ENCODE measurements around the gene GNAT2.

Gene GNAT2

GRCh38 chr1:109618661-109619575 is 498 bp downstream of the GNAT2 start:
- H3K4me3 ChIP-seq (ENCODE audit: low read depth, low read length): peak overlapping the region; percentile 99
- no peak for DNase-seq (ENCODE audit: low read depth)

- H3K4me3 ChIP-seq (ENCODE audit: low read depth, low read length): no peak overlapping the region
- peak; percentile 91 for DNase-seq (ENCODE audit: low read depth)
Observed at GRCh38 chr1:109617291-109617801, 2.1 kb downstream of the GNAT2 start.

DNA sequence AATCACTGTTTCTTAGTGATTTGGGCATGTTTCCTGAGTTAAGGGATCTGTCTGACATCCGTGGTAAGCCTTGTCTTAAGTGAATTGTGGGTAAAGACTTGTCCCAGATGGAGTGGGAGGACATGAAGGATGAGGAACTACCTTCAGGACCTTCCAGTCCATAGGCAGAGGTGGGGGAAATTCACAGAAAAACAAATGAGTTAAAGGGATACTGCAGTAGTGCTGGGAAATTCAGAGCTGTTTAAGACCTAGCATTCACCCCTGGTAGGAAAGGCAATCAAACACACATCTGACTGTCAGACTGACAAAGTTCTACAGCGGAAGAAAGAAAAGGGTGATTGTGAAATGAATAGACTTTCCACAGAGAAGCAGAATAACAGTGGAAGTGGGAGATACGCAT is 3.0 kb downstream of the GNAT2 start:
- DNase-seq (ENCODE audit: low read depth): no peak
- no peak overlapping the region for H3K4me3 ChIP-seq (ENCODE audit: low read depth, low read length)

DNA sequence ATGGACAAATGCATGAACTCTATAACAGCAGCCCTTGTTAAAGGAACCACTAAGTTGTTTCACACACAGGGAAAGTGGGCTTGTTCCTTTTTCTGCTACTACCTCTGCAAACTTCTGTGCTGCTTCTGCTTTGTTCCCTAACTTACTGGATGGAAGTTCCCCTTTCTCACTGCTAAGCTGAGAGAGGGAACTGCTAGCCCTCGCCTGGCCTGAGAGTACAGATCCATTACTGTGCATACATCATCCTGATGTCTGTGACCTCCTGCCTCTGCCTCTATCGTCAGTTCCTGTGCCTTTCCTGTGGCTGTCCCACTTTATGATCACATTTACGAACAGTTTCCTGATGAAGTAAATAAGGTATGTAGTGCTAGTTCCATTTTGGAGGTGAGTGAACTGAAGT is 3.5 kb downstream of the GNAT2 start:
- no peak for DNase-seq (ENCODE audit: low read depth)
- no peak overlapping the region for H3K4me3 ChIP-seq (ENCODE audit: low read depth, low read length)

DNA sequence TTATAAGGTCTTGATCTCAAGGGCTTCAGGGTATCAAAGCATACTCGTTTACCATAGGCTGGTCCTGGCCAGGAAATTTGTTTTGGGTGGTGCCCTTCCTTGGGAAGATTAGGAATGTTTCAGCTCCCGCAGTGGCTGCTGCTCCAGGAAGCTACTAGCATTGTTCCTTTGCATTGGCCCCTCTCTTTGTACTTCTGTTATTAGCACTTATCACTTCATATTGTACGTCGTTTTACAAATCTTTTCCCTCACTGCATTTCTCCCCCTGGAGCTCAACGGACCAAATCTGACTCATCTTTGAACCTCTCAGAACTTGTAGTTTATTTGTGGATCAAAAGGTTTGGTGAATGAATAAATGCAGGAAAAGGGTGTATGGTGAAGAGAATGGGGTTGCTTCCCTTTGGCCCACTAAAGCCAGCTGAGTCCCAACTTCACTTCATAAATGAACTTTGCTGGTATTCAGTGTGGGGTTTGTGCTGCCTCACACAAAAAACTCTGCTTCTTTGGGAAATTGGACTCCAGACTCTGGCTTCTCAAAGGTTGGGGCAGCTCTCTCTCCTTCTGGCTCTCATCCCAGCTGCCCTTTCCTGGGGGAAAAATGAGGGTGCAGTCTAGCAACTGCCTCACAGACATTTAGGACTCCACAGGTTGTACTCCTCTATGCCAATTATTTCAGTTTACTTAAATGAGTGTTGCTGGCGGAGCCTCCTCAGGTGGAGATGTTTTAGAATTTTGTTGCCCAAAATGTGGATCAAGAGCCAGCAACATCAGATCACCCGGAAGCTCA is 5.9 kb downstream of the GNAT2 start:
- DNase-seq (ENCODE audit: low read depth): no peak
- no peak overlapping the region for H3K4me3 ChIP-seq (ENCODE audit: low read depth, low read length)

DNA sequence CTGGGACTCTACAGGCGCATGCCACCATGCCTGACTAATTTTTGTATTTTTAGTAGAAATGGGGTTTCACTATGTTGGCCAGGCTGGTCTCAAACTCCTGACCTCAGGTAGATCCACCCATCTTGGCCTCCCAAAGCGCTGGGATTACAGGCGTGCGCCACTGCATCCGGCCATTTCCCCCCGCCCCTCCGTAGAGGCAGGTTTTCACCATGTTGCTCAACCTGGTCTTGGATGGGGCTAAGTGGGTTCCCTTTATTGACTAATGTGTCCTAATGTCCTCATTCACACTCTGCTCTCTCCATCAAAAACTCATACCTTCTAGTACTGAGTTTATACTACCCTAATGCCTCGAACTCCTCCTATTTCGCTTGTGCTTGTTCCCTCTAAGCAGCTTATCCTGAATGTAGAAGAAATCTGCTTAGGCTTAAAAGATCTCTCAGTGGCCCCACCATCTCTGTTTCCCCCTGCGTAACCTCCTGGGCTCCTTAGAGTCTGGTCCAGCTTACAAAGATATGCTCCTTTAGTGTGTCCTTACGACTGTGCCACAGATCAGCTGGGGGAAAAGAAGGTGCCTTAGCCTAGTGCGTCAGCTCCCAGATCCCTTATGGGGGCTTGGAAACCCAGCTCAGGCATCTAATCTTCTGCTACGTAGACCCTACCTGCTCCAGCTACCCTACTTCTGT is 8.0 kb downstream of the GNAT2 start:
- H3K4me3 ChIP-seq (ENCODE audit: low read depth, low read length): no peak overlapping the region
- no peak for DNase-seq (ENCODE audit: low read depth)

GRCh38 chr1:109610609-109611307 is 8.7 kb downstream of the GNAT2 start:
- DNase-seq (ENCODE audit: low read depth): no peak

GRCh38 chr1:109609881-109610280 is 9.5 kb downstream of the GNAT2 start:
- DNase-seq (ENCODE audit: low read depth): no peak
- H3K4me3 ChIP-seq (ENCODE audit: low read depth, low read length): no peak overlapping the region

More at GRCh38 chr1:109610609-109611307, 8.7 kb downstream of the GNAT2 start:
- H3K4me3 ChIP-seq (ENCODE audit: low read depth, low read length): no peak overlapping the region

DNA sequence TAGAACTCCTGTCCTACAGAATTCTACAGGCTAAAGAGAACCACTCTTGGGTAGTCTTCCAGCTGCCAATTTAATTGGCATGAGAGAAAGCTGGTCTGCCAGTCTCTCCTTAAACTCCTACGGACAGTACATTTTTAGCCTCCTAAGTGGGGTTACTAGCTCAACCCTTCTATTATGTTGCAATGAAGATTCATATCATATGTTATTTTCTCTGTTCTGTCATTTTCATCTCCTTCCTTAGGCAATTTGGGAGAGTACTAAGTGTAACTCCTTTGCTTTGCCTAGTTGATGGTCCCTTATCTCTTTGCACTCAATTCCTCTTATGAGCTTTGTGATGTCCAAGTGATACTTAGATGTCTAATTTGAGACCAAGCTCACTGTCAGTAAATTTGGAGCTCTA is 14.0 kb downstream of the GNAT2 start:
- H3K4me3 ChIP-seq (ENCODE audit: low read depth, low read length): no peak overlapping the region
- DNase-seq (ENCODE audit: low read depth): no peak

DNA sequence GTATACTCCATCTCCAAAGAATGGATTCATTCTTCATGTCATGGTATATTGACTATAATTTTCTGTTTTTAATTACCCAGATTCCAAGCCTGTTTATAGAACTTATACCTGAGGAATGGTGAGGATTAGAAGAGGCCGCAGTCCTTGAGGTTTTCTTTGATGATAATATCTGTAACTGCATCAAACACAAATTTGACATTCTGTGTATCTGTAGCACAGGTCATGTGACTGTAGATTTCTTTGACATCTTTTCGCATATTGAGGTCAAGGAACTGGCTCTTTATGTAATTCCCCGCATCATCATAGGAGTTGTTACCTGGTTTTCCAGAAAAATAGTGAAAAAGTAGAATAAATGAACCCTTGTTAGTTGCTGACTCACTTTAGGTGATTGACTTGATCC is 16.2 kb downstream of the GNAT2 start:
- H3K4me3 ChIP-seq (ENCODE audit: low read depth, low read length): no peak overlapping the region
- no peak for DNase-seq (ENCODE audit: low read depth)

GRCh38 chr1:109598655-109599054 is 20.8 kb downstream of the GNAT2 start:
- no peak for DNase-seq (ENCODE audit: low read depth)
- H3K4me3 ChIP-seq (ENCODE audit: low read depth, low read length): no peak overlapping the region

- DNase-seq (ENCODE audit: low read depth): no peak
- H3K4me3 ChIP-seq (ENCODE audit: low read depth, low read length): no peak overlapping the region
Observed at GRCh38 chr1:109598156-109598555, 21.3 kb downstream of the GNAT2 start.

GRCh38 chr1:109595531-109595930 is 23.9 kb downstream of the GNAT2 start:
- no peak overlapping the region for H3K4me3 ChIP-seq (ENCODE audit: low read depth, low read length)
- no peak for DNase-seq (ENCODE audit: low read depth)

DNA sequence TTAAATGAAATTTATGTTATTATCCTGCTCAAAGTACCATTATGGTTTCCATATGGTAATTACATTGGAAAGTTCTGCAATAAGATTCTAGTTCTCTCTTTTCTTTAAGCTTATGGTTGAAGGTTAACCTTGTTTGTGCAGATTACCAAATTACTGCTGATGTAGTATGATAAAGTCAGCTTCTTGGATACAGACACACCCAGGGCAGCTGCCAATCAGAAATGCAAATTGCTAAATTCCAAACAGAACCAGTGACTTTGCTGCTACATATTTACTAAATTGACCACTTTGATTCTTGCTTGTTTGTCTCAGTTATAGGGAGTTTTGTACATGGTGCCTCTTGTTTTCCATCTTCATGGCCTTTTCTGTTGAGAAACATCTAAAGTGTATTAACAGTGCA is 26.5 kb downstream of the GNAT2 start:
- H3K4me3 ChIP-seq (ENCODE audit: low read depth, low read length): no peak overlapping the region
- DNase-seq (ENCODE audit: low read depth): no peak

DNA sequence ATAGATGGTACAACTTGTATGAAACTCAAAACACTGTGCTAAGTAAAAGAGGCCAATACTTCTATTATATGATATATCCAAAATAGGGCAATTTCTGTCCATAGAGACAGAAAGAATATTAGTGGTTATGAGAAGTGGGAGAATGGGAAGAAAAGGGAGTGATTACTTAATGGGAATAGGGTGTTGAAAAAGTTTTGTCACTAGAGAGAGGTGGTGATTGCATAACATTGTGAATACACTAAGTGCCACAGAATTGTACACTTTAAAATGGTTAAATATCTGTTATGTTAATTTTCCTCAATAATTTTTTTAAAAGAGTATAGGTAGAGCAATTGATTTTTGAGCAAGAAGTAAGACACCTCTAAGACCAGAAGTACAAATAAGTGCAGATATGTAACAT is 29.7 kb downstream of the GNAT2 start:
- DNase-seq (ENCODE audit: low read depth): no peak
- H3K4me3 ChIP-seq (ENCODE audit: low read depth, low read length): no peak overlapping the region

DNA sequence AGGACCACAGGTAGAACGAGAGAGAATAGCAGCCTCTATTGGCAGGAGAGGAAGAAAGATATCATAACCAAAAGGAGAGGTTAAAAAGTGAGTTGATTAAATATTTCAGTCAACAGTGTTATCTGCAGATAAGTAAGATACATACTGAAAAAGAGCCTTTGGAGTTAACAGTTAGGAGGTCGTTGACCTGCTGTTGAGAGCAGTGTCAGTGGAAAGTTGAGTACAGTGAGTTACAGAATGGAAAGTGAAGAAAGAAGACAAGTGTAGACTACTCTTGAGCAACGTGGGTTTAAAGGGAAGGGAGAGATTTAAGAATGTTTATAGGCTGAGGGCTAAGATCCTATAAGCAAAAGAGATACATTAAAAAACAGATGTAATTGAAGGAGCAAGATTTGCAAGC is 30.2 kb downstream of the GNAT2 start:
- DNase-seq (ENCODE audit: low read depth): no peak

GRCh38 chr1:109586055-109586454 is 33.4 kb downstream of the GNAT2 start:
- no peak overlapping the region for H3K4me3 ChIP-seq (ENCODE audit: low read depth, low read length)
- DNase-seq (ENCODE audit: low read depth): no peak

More for the DNA sequence above, 30.2 kb downstream of the GNAT2 start:
- H3K4me3 ChIP-seq (ENCODE audit: low read depth, low read length): no peak overlapping the region

GRCh38 chr1:109584766-109585165 is 34.6 kb downstream of the GNAT2 start:
- H3K4me3 ChIP-seq (ENCODE audit: low read depth, low read length): no peak overlapping the region
- DNase-seq (ENCODE audit: low read depth): no peak

DNA sequence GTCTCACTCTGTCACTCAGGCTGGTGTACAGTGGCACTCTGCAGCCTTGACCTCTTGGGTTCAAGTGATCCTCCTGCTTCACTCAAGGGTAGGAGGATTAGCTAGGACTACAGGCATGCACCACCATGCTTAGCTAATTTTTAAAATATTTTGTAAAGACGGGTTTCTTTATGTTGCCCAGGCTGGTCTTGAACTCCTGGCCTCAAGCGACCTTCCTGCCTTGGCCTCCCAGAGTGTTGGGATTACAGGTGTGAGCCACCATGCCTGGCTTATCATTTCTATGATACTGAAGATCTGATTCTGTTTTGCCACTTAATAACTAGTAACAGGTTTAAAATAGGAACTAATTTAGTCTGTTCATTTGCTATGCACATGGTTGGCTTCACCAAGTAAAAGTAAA is 37.4 kb downstream of the GNAT2 start:
- no peak overlapping the region for H3K4me3 ChIP-seq (ENCODE audit: low read depth, low read length)
- DNase-seq (ENCODE audit: low read depth): no peak

Measured in skeletal muscle cell (primary cell).